Measurements from ENCODE around the gene ADORA1. TPM values are rescaled to one million over a fixed set of nuclear protein-coding genes. Genes with fewer than 3 reads are reported as not detected.

The ADORA1 gene
- total and polyA plus RNA-seq, 10 of the 15 experiments (the other 5 are each of a cell fraction or from before 2014, with no cell fraction given): not detected

- H3K4me3 ChIP-seq: no peak overlapping the region
- CTCF ChIA-PET: interaction anchor here (1.0 to 1.6 kb wide), 3 partner anchors 31 to 101 kb away, joined by 3 to 4 read pairs (median 3); no protein-coding TSS in a partner anchor
- no peak overlapping the region for H3K27ac ChIP-seq (ENCODE audit: control insufficient read depth, insufficient read depth)
- ATAC-seq: peak; percentile 59
- no peaks in the 10 kb centered on the region for H3K9me3 ChIP-seq (replicated peaks; ENCODE audit: control insufficient read depth, insufficient read depth, low read length)
- H4K20me1 ChIP-seq (ENCODE audit: control insufficient read depth, insufficient read depth): no peaks in the 10 kb centered on the region
- no peak for TF ChIP-seq HDAC6 (IDR thresholded peaks at IDR 0.05; ENCODE audit: unreplicated experiment)
- TF ChIP-seq ZNF207 (IDR thresholded peaks at IDR 0.05; ENCODE audit: borderline replicate concordance): no peak
- TF ChIP-seq SMC3 (IDR thresholded peaks at IDR 0.05; ENCODE audit: borderline replicate concordance, low read length): no peak
- TF ChIP-seq FOXK2 (IDR thresholded peaks at IDR 0.05): no peak
- TF ChIP-seq USF2 (IDR thresholded peaks at IDR 0.05; ENCODE audit: borderline replicate concordance, low read depth, low read length): no peak
- no peak for TF ChIP-seq CBFB (IDR thresholded peaks at IDR 0.05; ENCODE audit: low read depth)
- no peak for TF ChIP-seq CHD2 (IDR thresholded peaks at IDR 0.05; ENCODE audit: borderline replicate concordance, low read depth, low read length)
- TF ChIP-seq, protein P1, sequence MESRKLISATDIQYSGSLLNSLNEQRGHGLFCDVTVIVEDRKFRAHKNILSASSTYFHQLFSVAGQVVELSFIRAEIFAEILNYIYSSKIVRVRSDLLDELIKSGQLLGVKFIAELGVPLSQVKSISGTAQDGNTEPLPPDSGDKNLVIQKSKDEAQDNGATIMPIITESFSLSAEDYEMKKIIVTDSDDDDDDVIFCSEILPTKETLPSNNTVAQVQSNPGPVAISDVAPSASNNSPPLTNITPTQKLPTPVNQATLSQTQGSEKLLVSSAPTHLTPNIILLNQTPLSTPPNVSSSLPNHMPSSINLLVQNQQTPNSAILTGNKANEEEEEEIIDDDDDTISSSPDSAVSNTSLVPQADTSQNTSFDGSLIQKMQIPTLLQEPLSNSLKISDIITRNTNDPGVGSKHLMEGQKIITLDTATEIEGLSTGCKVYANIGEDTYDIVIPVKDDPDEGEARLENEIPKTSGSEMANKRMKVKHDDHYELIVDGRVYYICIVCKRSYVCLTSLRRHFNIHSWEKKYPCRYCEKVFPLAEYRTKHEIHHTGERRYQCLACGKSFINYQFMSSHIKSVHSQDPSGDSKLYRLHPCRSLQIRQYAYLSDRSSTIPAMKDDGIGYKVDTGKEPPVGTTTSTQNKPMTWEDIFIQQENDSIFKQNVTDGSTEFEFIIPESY (IDR thresholded peaks at IDR 0.05): no peak
- no peak for TF ChIP-seq RB1 (IDR thresholded peaks at IDR 0.05; ENCODE audit: borderline replicate concordance)
- H3K27me3 ChIP-seq (replicated peaks in 1 of 2; ENCODE audit: control insufficient read depth in 2 of 2, insufficient read depth in 2 of 2, low read length in 1 of 2): peaks cover 2 to 10% of the 10 kb centered on the region in 2 experiments; a peak in 3 of 4 replicates
- POLR2A ChIA-PET: interaction anchor here (0.6 to 0.7 kb wide), 2 partner anchors 8 to 1637 kb away, joined by 5 to 7 read pairs; no protein-coding TSS in a partner anchor
- RAD21 ChIA-PET (ENCODE audit: unreplicated experiment): interaction anchor here (1.2 to 1.8 kb wide), 2 partner anchors 26 to 74 kb away, joined by 4 to 8 read pairs; no protein-coding TSS in a partner anchor
- 0% methylated on average over 5 of the region's 5 CpGs for WGBS (ENCODE audit: insufficient coverage, insufficient replicate concordance, low lambda C conversion rate, missing lambda C conversion rate)
- H3K36me3 ChIP-seq (ENCODE audit: control insufficient read depth in 2 of 2, insufficient read depth in 2 of 2, low read length in 1 of 2): no peaks in the 10 kb centered on the region
- H3K4me2 ChIP-seq (ENCODE audit: control insufficient read depth, insufficient read depth): no peak overlapping the region
- SMC1A ChIA-PET (ENCODE audit: uncharacterized antibody, unreplicated experiment): interaction anchor here (1.1 kb wide), 1 partner anchor 20 kb away, joined by 4 read pairs; no protein-coding TSS in a partner anchor
- FAIRE-seq: no peak
- no peak overlapping the region for H3K9ac ChIP-seq (ENCODE audit: control insufficient read depth, insufficient read depth, low read length)
- intact Hi-C loops (cut with micrococcal nuclease; ENCODE audit: unreplicated experiment): no loop called here
- H3K79me2 ChIP-seq (ENCODE audit: control insufficient read depth, insufficient read depth, low read length): no peaks in the 10 kb centered on the region
- H3K4me1 ChIP-seq (ENCODE audit: control insufficient read depth, insufficient read depth, low read length): no peaks in the 10 kb centered on the region
- no peak for DNase-seq (ENCODE audit: low read depth, low spot score)
- no TSS peak for BruUV-seq (replicated peaks)
- in situ Hi-C loops (cut with MboI): no loop called here
- H2AFZ ChIP-seq (ENCODE audit: control insufficient read depth, low read depth, low read length): no peak overlapping the region
Measured at GRCh38 chr1:203140743-203141520, 13.4 kb downstream of the ADORA1 start.

Measured in GM12878 (cell line).